ENCODE results near the gene NUP205.
A peak's percentile ranks its signal among the peaks of the same experiment; 100 is the strongest.
"Not testable (repeated sequence)": the region's sequence is repeated elsewhere in the genome, so short reads cannot be mapped to it uniquely, and the experiment has no call there.

Gene NUP205

DNA sequence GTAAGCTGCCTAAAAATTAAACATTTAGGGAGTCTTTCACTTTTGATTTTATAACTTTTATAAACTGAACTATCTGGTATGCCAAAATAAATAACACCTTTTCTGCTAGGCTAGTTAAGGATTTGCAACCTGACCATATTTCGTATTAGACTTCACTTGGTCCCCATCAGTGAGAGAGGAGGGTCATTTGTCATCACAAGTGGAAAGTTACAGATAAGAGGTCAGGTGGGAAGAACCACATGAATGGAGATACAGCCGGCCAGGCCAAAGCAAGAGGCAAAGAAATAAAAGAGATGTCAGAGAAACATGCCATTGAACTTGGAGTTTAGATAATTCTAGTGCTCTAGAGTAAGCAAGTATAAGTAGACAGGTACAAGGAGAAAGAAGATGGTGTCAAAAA lies 60.1 kb downstream of the NUP205 start:
- no peak for DNase-seq (ENCODE audit: low read depth in 1 of 2, low spot score in 1 of 2)

- DNase-seq (ENCODE audit: low read depth in 1 of 2, low spot score in 1 of 2) = no peak
Observed at GRCh38 chr7:135618510-135618909, 60.8 kb downstream of the NUP205 start.

- DNase-seq (ENCODE audit: low read depth in 1 of 2, low spot score in 1 of 2) = no peak
Observed at GRCh38 chr7:135620447-135620846, 62.7 kb downstream of the NUP205 start.

DNA sequence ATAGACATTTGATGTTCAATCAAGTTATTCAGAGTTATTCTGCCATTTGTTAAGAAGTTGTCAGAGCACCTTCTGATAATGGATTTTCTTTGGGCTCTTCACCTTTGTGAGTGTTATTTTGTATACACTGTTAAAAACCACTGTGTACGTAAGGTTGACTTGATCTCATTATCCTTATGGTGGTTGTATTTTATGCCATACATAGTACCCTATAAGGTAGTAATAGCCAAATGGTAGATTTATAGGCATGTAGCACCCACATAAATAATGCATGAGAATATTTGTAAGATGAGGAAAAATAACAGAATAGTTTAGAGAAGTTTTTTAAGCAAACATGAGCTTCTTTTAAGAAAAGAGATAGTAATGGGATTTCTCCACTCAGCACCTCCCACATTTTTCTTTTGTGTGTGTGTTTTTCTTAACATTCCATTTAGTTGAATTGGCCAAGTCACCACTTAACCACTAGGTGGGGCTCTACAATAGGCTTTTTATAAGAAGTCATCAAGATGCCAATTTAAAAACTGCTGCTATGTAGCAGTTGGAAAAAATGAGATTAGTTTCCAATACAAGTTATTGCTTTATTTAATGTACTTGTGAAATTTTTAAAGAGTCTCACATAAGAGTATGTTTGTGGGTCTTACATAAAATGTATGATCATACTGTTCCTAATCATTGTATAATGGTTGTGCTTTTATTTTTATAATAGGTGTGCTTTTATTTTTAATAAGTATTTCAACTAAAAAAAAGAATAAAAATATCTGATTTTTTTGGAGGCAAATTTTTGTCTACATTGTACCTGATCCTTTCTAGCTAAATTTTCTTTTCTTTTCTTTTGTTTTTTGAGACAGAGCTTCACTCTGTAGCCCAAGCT lies 63.5 kb downstream of the NUP205 start:
- DNase-seq (ENCODE audit: low read depth in 1 of 2, low spot score in 1 of 2) = no peak

- DNase-seq (ENCODE audit: low read depth in 1 of 2, low spot score in 1 of 2) = no peak
Observed at GRCh38 chr7:135634191-135634878, 76.6 kb downstream of the NUP205 start.

DNA sequence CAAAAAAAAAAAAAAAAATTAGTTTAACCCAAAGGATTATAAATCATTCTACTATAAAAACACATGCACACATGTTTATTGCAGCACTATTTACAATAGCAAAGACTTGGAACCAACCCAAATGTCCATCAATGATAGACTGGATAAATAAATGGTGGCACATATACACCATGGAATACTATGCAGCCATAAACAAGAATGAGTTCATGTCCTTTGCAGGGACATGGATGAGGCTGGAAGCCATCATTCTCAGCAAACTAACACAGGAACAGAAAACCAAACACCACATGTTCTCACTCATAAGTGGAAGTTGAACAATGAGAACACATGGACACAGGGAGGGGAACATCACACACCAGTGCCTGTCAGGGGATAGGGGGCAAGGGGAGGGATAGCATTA lies 82.0 kb downstream of the NUP205 start:
- not testable (repeated sequence) for DNase-seq (ENCODE audit: low read depth in 1 of 2, low spot score in 1 of 2)

- no peak for DNase-seq (ENCODE audit: low read depth in 1 of 2, low spot score in 1 of 2)
Observed at GRCh38 chr7:135644154-135644553, 86.4 kb downstream of the NUP205 start.

- DNase-seq (ENCODE audit: low read depth in 1 of 2, low spot score in 1 of 2) = no peak
Observed at GRCh38 chr7:135644729-135645128, 87.0 kb downstream of the NUP205 start.

GRCh38 chr7:135645296-135645904 lies 87.7 kb downstream of the NUP205 start:
- DNase-seq (ENCODE audit: low read depth in 1 of 2, low spot score in 1 of 2) = no peak

GRCh38 chr7:135647755-135648154 lies 90.0 kb downstream of the NUP205 start:
- DNase-seq (ENCODE audit: low read depth in 1 of 2, low spot score in 1 of 2) = no peak

DNA sequence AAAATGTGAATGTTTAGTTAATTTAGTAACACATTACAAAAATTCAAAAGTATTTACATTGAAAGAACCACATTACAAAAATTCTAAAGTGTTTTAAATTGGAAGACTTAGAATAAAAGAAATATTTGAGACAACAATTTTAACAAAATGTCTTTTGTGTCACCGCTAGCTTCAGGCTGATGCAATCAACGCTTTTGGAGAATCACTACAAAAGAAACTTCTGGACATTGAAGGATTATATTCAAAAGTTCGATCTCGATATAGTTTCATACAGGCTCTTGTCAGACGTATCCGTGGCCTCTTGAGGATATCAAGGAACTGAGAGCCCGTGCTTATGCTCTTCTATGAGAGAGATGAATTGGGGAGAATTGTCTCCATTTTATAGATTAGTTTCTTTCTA lies 90.5 kb downstream of the NUP205 start:
- no peak for DNase-seq (ENCODE audit: low read depth in 1 of 2, low spot score in 1 of 2)

DNA sequence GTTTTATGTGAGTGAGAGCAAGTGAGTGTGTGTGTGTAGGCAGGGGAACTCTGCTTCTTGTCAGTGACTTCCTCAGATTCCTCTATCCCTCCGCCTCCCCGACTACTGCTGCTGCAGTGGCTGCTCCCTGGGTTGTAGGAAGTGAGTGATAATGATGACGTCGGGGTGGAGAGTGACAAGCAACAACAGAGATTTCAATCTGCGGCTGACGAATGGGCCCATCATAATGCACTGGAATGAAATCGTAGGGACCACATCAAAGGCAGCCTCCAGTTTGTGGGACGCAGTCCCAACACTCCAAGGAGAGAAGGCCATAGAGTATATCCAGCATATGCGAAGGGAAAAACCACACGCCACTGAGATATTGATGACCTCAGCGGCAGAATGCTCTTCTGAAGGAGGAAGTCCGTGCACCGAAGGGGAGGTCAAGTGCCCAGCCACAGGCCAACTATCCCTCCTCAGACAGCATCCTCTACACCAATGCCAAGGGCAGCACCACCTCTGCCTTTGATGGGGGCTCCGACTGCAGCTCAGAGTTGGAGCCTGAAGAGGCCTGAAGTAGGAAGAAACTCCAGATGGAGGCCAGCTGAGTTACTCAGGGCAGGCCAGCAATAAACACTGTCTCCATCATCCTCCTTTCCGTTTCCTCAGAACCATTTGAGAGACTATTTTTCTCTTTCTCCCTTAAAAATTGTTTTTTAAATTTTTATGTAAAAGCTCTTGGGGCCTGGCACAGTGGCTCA lies 93.3 kb downstream of the NUP205 start:
- no peak for DNase-seq (ENCODE audit: low read depth in 1 of 2, low spot score in 1 of 2)

DNA sequence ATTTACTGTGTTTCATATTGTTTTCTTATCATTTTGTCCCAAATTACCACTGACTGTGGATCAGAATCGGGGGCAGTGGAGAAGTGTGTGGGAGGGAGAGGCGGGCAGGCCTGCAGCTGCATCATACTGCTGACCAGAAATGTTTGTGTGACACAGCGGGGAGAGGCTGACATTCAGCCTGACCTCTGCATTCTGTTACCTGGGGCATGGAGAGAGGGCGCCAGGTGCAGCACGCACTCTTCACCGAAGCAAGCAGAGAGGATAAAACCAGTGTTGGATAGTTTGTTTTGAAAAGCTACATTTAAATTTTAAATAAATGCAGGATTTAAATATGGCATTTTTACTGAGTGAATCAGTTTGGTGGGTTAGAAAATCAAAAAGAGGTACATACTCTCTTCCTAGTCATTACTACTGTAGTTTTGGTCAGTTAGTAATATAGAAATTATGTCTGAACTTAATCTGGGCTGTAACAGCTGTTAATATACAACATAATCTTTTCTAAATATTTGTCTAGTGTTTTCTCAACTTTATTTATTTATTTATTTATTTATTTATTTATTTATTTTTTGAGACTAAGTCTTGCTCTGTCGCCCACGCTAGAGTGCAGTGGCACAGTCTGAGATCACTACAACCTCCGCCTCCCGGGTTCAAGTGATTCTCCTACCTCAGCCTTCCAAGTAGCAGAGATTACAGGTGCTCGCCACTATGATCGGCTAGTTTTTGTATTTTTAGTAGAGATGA lies 95.8 kb downstream of the NUP205 start:
- DNase-seq (ENCODE audit: low read depth in 1 of 2, low spot score in 1 of 2) = no peak

GRCh38 chr7:135658564-135658963 lies 100.8 kb downstream of the NUP205 start:
- no peak for DNase-seq (ENCODE audit: low read depth in 1 of 2, low spot score in 1 of 2)

- no peak for DNase-seq (ENCODE audit: low read depth in 1 of 2, low spot score in 1 of 2)
Observed at GRCh38 chr7:135659159-135659846, 101.6 kb downstream of the NUP205 start.

GRCh38 chr7:135661311-135662122 lies 103.8 kb downstream of the NUP205 start:
- no peak for DNase-seq (ENCODE audit: low read depth in 1 of 2, low spot score in 1 of 2)

DNA sequence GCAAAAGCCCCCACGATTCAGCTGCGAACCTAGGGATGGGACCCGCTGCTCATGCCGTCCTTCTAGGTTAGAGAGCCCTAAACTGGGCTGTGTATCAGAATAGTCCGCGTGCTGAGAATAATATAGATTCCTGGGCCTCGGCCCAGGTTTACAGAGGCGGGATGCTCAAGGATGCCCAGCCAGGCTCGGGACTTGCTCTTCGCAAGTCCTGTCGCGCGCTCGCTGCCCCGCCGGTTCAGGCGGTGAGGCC lies 104.3 kb downstream of the NUP205 start:
- DNase-seq (ENCODE audit: low read depth in 1 of 2, low spot score in 1 of 2) = no peak

DNA sequence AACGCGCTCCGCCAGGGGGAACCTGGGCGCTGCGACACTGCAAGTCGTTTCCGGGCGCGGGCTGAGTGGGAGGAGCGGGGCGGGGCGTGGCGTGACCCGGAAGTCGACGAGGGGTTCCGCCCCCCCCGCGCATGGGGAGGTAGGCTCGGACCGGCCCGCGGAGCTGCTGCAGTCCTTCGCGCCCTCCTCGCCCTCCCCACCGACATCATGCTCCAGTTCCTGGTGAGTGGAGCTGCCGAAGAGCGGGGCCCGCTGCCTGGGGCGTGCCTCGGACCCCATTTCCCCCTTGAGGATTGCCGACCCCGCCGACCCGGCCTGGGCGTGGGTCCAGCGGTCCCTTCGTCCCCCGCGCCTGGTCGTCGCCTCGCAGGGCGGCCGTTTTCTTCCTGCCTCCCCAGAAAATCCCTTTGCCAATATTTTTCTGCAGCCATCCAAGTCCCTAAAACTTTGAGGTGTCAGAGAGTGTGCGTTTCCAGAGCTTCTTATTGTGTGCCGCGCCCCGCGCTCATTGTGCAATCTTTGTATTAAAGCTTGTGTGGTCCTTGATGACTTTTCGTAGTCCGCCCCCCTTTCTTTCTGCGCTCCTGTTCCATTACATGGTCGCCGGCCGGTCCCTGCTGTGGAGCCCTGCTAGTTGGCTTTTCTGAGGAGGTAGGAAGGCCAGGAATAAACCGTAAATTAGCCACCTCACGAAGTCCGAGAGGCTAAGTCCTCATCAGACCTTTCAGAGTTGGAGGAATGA lies 104.8 kb downstream of the NUP205 start, which contains the start of gene STMP1:
Gene STMP1 (plus strand): TSS at position 142 of the 742 bp plus-strand sequence.
- DNase-seq (ENCODE audit: low read depth in 1 of 2, low spot score in 1 of 2) = peak; percentile 93 to 95
